Loucy (cell line): ENCODE results near the gene SLAMF6.

Experiments used
- CTCF ChIP-seq: fragments of 200-600 bp; sonication (generic); conservative IDR thresholded peaks from 2 replicates; pipeline ENCODE4 v1.5.1; 2014; ENCODE audit warnings: mild to moderate bottlenecking, antibody characterized with exemption, low read length
- EZH2phosphoT487 ChIP-seq: fragments of 200-600 bp; IDR thresholded peaks from 2 replicates; pipeline ENCODE4 v1.6.1; 2018; ENCODE audit warnings: antibody characterized with exemption, mild to moderate bottlenecking, moderate library complexity, borderline replicate concordance

- TF ChIP-seq CTCF (no peak), EZH2phosphoT487 (no peak)
Observed at GRCh38 chr1:160489513-160490261, 33.4 kb downstream of the SLAMF6 start.
